ENCODE results near the gene AFF3.

GRCh38 chr2:100140582-100140981 is 1.8 kb downstream of the AFF3 start:
- no peak for TF ChIP-seq CTCF (IDR thresholded peaks at IDR 0.05 in 2 of 3, conservative IDR thresholded peaks at IDR 0.05 in 1 of 3; ENCODE audit: borderline replicate concordance in 1 of 3, insufficient read depth in 1 of 3, low read depth in 2 of 3, low read length in 2 of 3)
- TF ChIP-seq POLR2A (IDR thresholded peaks at IDR 0.05; ENCODE audit: borderline replicate concordance, extremely low read depth, insufficient read depth, insufficient read length), result no peak
- TF ChIP-seq CEBPB (IDR thresholded peaks at IDR 0.05; ENCODE audit: low read depth), result no peak
- TF ChIP-seq YY1 (IDR thresholded peaks at IDR 0.05; ENCODE audit: extremely low read depth, insufficient replicate concordance, low read depth, low read length), result no peak
- no peak for TF ChIP-seq ZFX (IDR thresholded peaks at IDR 0.05)
- TF ChIP-seq SP1 (IDR thresholded peaks at IDR 0.05; ENCODE audit: low read depth), result no peak
- TF ChIP-seq RAD21 (IDR thresholded peaks at IDR 0.05; ENCODE audit: low read depth), result no peak
- no peak for TF ChIP-seq EZH2 (IDR thresholded peaks at IDR 0.05)

Data from HCT116 (cell line).